Keratinocyte (primary cell): ENCODE measurements around the gene KHDC4. TPM values are rescaled to one million over a fixed set of nuclear protein-coding genes. Genes with fewer than 3 reads are reported as not detected.

ENCODE experiments used
- DNase-seq: peaks from one replicate; pipeline ENCODE4 v3.0.0-alpha.2; 2011; ENCODE audit warnings: low read depth, missing footprints, low spot score
- FAIRE-seq: peaks from 2 replicates; lab custom pipeline; 2011; peaks lifted over from hg19 to GRCh38; lab: Jason Lieb, UNC
- H2AFZ ChIP-seq: 2 replicates; pipeline ENCODE4 v1.6.0; 2012; ENCODE audit warnings: low read length, control low read depth, inconsistent platforms; ENCODE audit not compliant: control insufficient read depth
- H3K27ac ChIP-seq: 2 replicates; pipeline ENCODE4 v1.5.1; 2011; ENCODE audit warnings: low read length; ENCODE audit not compliant: control insufficient read depth, insufficient read depth
- H3K27me3 ChIP-seq: 3 replicates; pipeline ENCODE4 v1.6.0; 2011; ENCODE audit warnings: low read length; ENCODE audit not compliant: control insufficient read depth, insufficient read depth; ENCODE audit errors: extremely low read depth
- H3K36me3 ChIP-seq, 2 experiments: 2 replicates in 1 of 2; 3 replicates in 1 of 2; pipeline ENCODE4 v1.5.1; 2011; ENCODE audit warnings: low read length in 2 of 2, mild to moderate bottlenecking in 1 of 2; ENCODE audit not compliant: control insufficient read depth in 2 of 2, insufficient read depth in 2 of 2; ENCODE audit errors: extremely low read depth in 1 of 2
- H3K4me1 ChIP-seq: 3 replicates; pipeline ENCODE4 v1.5.1; 2011; ENCODE audit warnings: low read length; ENCODE audit not compliant: control insufficient read depth, insufficient read depth; ENCODE audit errors: extremely low read depth
- H3K4me2 ChIP-seq: 3 replicates; pipeline ENCODE4 v1.6.0; 2011; ENCODE audit warnings: low read depth, low read length; ENCODE audit not compliant: control insufficient read depth, insufficient read depth; ENCODE audit errors: extremely low read depth
- H3K4me3 ChIP-seq, 3 experiments: fragments of 200-600 bp in 1 of 3; sonication (generic) in 1 of 3; 2 replicates in 2 of 3; 3 replicates in 1 of 3; pipeline ENCODE4 v1.5.1; 2011 to 2016; ENCODE audit warnings: low read length in 3 of 3, mild to moderate bottlenecking in 3 of 3, control low read depth in 2 of 3, inconsistent platforms in 1 of 3, low read depth in 1 of 3, mixed read lengths in 1 of 3, mixed run types in 1 of 3, moderate library complexity in 1 of 3; ENCODE audit not compliant: control insufficient read depth in 2 of 3, insufficient read depth in 2 of 3; ENCODE audit errors: extremely low read depth in 1 of 3
- H3K79me2 ChIP-seq: 2 replicates; pipeline ENCODE4 v1.6.0; 2012; ENCODE audit warnings: low read length; ENCODE audit not compliant: control insufficient read depth, insufficient read depth
- H3K9ac ChIP-seq: 3 replicates; pipeline ENCODE4 v1.6.0; 2011; ENCODE audit warnings: low read length; ENCODE audit not compliant: control insufficient read depth, insufficient read depth; ENCODE audit errors: extremely low read depth
- H3K9me1 ChIP-seq: 3 replicates; pipeline ENCODE4 v1.6.0; 2011; ENCODE audit warnings: low read length; ENCODE audit not compliant: control insufficient read depth, insufficient read depth; ENCODE audit errors: extremely low read depth
- H3K9me3 ChIP-seq: 2 replicates; pipeline ENCODE4 v1.5.1; 2012; ENCODE audit warnings: low read depth, low read length; ENCODE audit not compliant: control insufficient read depth
- H4K20me1 ChIP-seq: 3 replicates; pipeline ENCODE4 v1.6.0; 2011; ENCODE audit warnings: low read length; ENCODE audit not compliant: control insufficient read depth, insufficient read depth; ENCODE audit errors: extremely low read depth
- EZH2 ChIP-seq: IDR thresholded peaks from one replicate; pipeline ENCODE4 v1.6.1; 2012; ENCODE audit warnings: inconsistent platforms, mild to moderate bottlenecking, low read length, moderate library complexity
- dilution Hi-C: fragments of 300-500 bp; cut with MboI; formaldehyde crosslinking; loops from one replicate; pipeline ENCODE4 v1.7.0; 2020; ENCODE audit warnings: low sequenced_read_pairs; ENCODE audit not compliant: extremely low pct_ligation_motif_present
- polyA plus RNA-seq, 5 experiments: library from polyadenylated mRNA; depleted of rRNA in 3 of 5; stranded (reverse) in 3 of 5; stranded (forward) in 1 of 5; unstranded in 1 of 5; fragments of >200 nt; gene quantifications; 1 replicate in 1 of 5; 2 replicates in 3 of 5; 3 replicates in 1 of 5; pipeline versions ENCODE4 v1.2.1 to v1.2.3, GENCODE V29; 2011 to 2012; ENCODE audit warnings: missing spikeins in 2 of 5, low read depth in 1 of 5, low replicate concordance in 1 of 5
- TF ChIP-seq, protein P1 (sequence below), 3 experiments: IDR thresholded peaks in 1 of 3; conservative IDR thresholded peaks in 1 of 3; optimal IDR thresholded peaks in 1 of 3; 2 replicates in 2 of 3; 3 replicates in 1 of 3; pipeline versions ENCODE3 to v1.5.1; 2011; ENCODE audit warnings: low read length in 3 of 3, mild to moderate bottlenecking in 3 of 3, moderate library complexity in 2 of 3, control low read depth in 1 of 3, inconsistent platforms in 1 of 3; ENCODE audit not compliant: insufficient read depth in 2 of 3; ENCODE audit errors: extremely low read depth in 1 of 3

Gene KHDC4
- polyA plus RNA-seq, 1 donor (not counting 4 experiments of a cell fraction or from before 2014, with no cell fraction given) = 51.3 TPM

DNA sequence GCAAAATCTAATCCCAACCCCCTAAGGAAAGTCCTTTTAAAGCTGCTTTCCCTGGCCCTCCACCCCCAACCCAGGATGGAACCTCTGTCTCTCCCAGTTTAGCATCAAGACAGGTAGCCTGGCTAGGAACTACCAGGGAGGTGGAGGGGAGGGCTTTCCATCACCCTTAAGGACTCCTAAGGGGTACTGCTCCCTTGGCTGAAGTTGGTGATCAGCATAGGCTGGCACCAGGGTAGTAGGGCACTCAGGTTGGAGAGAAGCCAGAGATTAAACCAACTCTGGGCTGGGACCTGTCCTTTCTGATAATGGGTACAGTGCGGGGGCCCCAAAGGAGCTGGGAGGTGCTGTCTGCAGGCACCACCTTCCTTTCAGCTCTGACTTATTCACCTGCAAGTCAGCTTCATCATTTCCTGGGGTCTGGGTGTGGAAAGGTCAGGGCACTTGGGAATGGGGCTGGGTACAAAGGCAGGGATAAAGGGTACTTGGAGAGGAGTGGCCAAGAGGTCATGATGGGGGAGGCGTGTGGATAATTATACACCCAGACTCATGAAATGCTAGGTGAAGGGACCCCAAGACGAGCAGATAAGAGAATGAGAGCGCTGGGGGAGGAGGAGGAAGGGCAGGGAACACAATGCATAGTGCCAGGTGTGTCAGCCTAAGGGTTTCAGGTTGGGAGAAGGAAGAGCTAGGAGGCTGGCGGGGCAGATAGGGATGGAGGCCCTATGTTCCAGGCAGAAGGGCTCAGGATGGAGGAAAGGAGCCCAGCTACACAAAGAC is 42.9 kb upstream of the KHDC4 start:
- Histone ChIP-seq H3K9me1 (peaks cover 8% of the 10 kb centered on the region), H3K9ac (peak overlapping the region; percentile 92), H3K9me3 (no peaks in the 10 kb centered on the region), H3K79me2 (peaks cover 71% of the 10 kb centered on the region), H3K27me3 (no peaks in the 10 kb centered on the region), H3K4me2 (peak overlapping the region; percentile 92), H3K36me3 (peaks cover 2 to 10% of the 10 kb centered on the region in 2 experiments), H2AFZ (no peak overlapping the region), H3K27ac (peak overlapping the region; percentile 87), H3K4me3 (peak overlapping the region; percentile 75 to 90 (median 88)), H3K4me1 (peaks cover 68% of the 10 kb centered on the region), H4K20me1 (peaks cover 30% of the 10 kb centered on the region)
- TF ChIP-seq, protein P1, sequence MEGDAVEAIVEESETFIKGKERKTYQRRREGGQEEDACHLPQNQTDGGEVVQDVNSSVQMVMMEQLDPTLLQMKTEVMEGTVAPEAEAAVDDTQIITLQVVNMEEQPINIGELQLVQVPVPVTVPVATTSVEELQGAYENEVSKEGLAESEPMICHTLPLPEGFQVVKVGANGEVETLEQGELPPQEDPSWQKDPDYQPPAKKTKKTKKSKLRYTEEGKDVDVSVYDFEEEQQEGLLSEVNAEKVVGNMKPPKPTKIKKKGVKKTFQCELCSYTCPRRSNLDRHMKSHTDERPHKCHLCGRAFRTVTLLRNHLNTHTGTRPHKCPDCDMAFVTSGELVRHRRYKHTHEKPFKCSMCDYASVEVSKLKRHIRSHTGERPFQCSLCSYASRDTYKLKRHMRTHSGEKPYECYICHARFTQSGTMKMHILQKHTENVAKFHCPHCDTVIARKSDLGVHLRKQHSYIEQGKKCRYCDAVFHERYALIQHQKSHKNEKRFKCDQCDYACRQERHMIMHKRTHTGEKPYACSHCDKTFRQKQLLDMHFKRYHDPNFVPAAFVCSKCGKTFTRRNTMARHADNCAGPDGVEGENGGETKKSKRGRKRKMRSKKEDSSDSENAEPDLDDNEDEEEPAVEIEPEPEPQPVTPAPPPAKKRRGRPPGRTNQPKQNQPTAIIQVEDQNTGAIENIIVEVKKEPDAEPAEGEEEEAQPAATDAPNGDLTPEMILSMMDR (optimal IDR thresholded peaks at IDR 0.05 in 1 of 3, IDR thresholded peaks at IDR 0.05 in 1 of 3, conservative IDR thresholded peaks at IDR 0.05 in 1 of 3; ENCODE audit: extremely low read depth in 1 of 3, insufficient read depth in 2 of 3, low read length in 3 of 3) = no peak
- FAIRE-seq (no peak), DNase-seq (no peak)
- dilution Hi-C loops = no loop called here

DNA sequence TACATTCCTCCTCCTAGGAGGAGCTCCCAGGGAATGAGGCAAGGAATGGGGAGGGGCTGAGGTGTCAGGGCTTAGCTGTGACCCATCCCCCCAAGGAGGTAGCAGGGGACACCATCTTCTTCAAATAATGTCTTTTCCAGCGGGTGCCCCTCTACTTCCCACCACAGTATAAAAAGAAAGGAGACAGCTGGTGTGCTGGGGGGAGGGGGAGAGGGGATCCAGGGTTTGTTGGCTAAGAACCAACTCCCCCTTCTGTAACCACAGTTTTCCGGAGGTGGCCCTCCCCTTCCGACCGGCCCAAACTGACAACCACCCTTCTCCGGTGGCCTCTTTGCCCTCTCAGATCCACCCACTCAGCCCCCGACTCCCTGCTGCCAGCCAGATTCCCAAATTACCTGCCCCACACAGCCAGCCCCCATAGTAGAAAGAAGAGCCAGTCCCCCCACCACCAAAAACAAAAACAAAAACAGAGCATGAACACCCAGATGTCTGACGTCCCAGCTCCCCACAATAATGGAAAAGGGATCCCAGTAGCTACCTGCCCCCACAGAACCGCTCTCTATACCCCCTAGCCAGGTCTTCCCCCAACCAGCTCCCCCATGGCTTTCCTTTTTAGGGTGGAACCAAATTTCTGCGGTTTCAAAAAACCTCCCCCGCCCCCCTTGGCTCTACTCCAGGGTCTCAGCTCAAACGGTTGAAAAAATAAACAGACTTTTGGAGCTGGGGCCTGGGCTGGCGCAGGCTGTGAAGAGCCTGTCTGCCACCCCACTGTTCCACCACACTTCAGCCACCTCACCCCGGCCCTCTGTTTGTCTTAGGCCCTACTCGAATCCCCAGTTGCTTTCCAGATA is 42.1 kb upstream of the KHDC4 start:
- Histone ChIP-seq H3K4me1 (peaks cover 60% of the 10 kb centered on the region), H3K27ac (peak overlapping the region; percentile 87), H3K4me3 (peak overlapping the region; percentile 75 to 90 (median 88)), H3K9me1 (peaks cover 8% of the 10 kb centered on the region), H3K27me3 (no peaks in the 10 kb centered on the region), H3K4me2 (peak overlapping the region; percentile 92), H4K20me1 (peaks cover 32% of the 10 kb centered on the region), H3K9ac (peak overlapping the region; percentile 92), H3K9me3 (no peaks in the 10 kb centered on the region), H2AFZ (no peak overlapping the region), H3K79me2 (peaks cover 78% of the 10 kb centered on the region), H3K36me3 (peaks cover 4 to 10% of the 10 kb centered on the region in 2 experiments)
- TF ChIP-seq, protein P1 (optimal IDR thresholded peaks at IDR 0.05 in 1 of 3, IDR thresholded peaks at IDR 0.05 in 1 of 3, conservative IDR thresholded peaks at IDR 0.05 in 1 of 3; ENCODE audit: extremely low read depth in 1 of 3, insufficient read depth in 2 of 3, low read length in 3 of 3) = no peak
- no peak for TF ChIP-seq EZH2
- dilution Hi-C loops = no loop called here
- FAIRE-seq = no peak
- DNase-seq = no peak
